K562 (cell line): ENCODE results near the gene PRSS27. TPM values are rescaled to one million over a fixed set of nuclear protein-coding genes. Genes with fewer than 3 reads are reported as not detected.
A peak's percentile ranks its signal among the peaks of the same experiment; 100 is the strongest.

ENCODE experiments used
- C11orf30 ChIP-seq: fragments of 450-650 bp; IDR thresholded peaks from 2 replicates; pipeline ENCODE4 v1.6.1; 2016; ENCODE audit warnings: low read depth, mild to moderate bottlenecking
- CBFB ChIP-seq: sonication (generic); formaldehyde crosslinking; IDR thresholded peaks from 2 replicates; pipeline ENCODE4 v1.4.0; 2020; ENCODE audit warnings: mild to moderate bottlenecking, missing genetic modification reagents
- MAFF ChIP-seq: IDR thresholded peaks from 2 replicates; pipeline ENCODE4 v1.6.1; 2012; ENCODE audit warnings: low read length, improper control_type of control experiment
- RUNX1 ChIP-seq: sonication (generic); IDR thresholded peaks from 2 replicates; pipeline ENCODE4 v1.6.1; 2016; ENCODE audit warnings: antibody characterized with exemption, low read depth
- SP1 ChIP-seq: sonication (generic); formaldehyde crosslinking; IDR thresholded peaks from 2 replicates; pipeline ENCODE4 v1.8.1; 2022; ENCODE audit warnings: mild to moderate bottlenecking, missing genetic modification reagents
- SPI1 ChIP-seq: IDR thresholded peaks from 2 replicates; pipeline ENCODE4 v1.6.1; 2011; ENCODE audit warnings: low read depth, low read length, control low read depth, borderline replicate concordance
- U2AF2 ChIP-seq: fragments of 200-400 bp; formaldehyde crosslinking; optimal IDR thresholded peaks from 2 replicates; pipeline ENCODE3; 2017; ENCODE audit warnings: low read depth, mild to moderate bottlenecking, low read length
- ZNF124 ChIP-seq: sonication (generic); formaldehyde crosslinking; IDR thresholded peaks from 2 replicates; pipeline ENCODE4 v1.8.1; 2022; ENCODE audit warnings: missing genetic modification reagents
- ZNF639 ChIP-seq, 2 experiments: fragments of 200-800 bp in 1 of 2; sonication (Bioruptor generic) in 1 of 2; sonication (generic) in 1 of 2; formaldehyde crosslinking in 1 of 2; IDR thresholded peaks in 1 of 2; conservative IDR thresholded peaks in 1 of 2; 2 replicates each; pipeline versions ENCODE4 v1.5.0 to v1.6.1; 2016 to 2020; ENCODE audit warnings: missing compliant biosample characterization in 1 of 2, missing genetic modification characterization in 1 of 2, missing genetic modification reagents in 1 of 2
- polyA plus RNA-seq, 8 experiments: library from polyadenylated mRNA; depleted of rRNA in 4 of 8; stranded (reverse) in 5 of 8; unstranded in 3 of 8; fragments of >200 nt; fragmentation: Nextera tagmentation in 2 of 8; fragmentation: Illumina TruSeq in 1 of 8; extraction: Ambion mirVana in 2 of 8; extraction: Trizol in 1 of 8; gene quantifications; 2 replicates each; pipeline versions ENCODE4 v1.2.1 to v1.2.3, GENCODE V29; 2011 to 2014; ENCODE audit warnings: inconsistent platforms in 1 of 8, missing spikeins in 1 of 8
- total RNA-seq, 7 experiments: library from RNA; depleted of rRNA in 6 of 7; stranded (reverse); fragments of >200 nt in 6 of 7; fragmentation: Illumina TruSeq in 2 of 7; extraction: Trizol in 2 of 7; gene quantifications; 2 replicates each; pipeline versions ENCODE4 v1.2.1 to v1.2.3, GENCODE V29; 2011 to 2021; ENCODE audit warnings: low replicate concordance in 1 of 7
- TF ChIP-seq, protein P1 (sequence below): fragments of 450-650 bp; IDR thresholded peaks from 2 replicates; pipeline ENCODE4 v1.6.1; 2016; ENCODE audit warnings: mild to moderate bottlenecking, moderate library complexity
- TF ChIP-seq, protein P2 (sequence below): fragments of 250-450 bp; sonication (Bioruptor Pico); IDR thresholded peaks from 2 replicates; pipeline ENCODE4 v1.9.0; 2021; ENCODE audit warnings: mild to moderate bottlenecking

Gene PRSS27
- total and polyA plus RNA-seq, 9 of the 15 experiments (the other 6 are each of a cell fraction or from before 2014, with no cell fraction given) = 0.09 to 0.20 (median 0.17) TPM; not detected in 5

- no peak for TF ChIP-seq ZNF124 (CRISPR knock-in tag)
- TF ChIP-seq U2AF2 = no peak
- TF ChIP-seq CBFB (CRISPR knock-in tag) = no peak
- TF ChIP-seq SPI1 = peak; percentile 26; the same call in 1 of the 2 replicates
- TF ChIP-seq, protein P1, sequence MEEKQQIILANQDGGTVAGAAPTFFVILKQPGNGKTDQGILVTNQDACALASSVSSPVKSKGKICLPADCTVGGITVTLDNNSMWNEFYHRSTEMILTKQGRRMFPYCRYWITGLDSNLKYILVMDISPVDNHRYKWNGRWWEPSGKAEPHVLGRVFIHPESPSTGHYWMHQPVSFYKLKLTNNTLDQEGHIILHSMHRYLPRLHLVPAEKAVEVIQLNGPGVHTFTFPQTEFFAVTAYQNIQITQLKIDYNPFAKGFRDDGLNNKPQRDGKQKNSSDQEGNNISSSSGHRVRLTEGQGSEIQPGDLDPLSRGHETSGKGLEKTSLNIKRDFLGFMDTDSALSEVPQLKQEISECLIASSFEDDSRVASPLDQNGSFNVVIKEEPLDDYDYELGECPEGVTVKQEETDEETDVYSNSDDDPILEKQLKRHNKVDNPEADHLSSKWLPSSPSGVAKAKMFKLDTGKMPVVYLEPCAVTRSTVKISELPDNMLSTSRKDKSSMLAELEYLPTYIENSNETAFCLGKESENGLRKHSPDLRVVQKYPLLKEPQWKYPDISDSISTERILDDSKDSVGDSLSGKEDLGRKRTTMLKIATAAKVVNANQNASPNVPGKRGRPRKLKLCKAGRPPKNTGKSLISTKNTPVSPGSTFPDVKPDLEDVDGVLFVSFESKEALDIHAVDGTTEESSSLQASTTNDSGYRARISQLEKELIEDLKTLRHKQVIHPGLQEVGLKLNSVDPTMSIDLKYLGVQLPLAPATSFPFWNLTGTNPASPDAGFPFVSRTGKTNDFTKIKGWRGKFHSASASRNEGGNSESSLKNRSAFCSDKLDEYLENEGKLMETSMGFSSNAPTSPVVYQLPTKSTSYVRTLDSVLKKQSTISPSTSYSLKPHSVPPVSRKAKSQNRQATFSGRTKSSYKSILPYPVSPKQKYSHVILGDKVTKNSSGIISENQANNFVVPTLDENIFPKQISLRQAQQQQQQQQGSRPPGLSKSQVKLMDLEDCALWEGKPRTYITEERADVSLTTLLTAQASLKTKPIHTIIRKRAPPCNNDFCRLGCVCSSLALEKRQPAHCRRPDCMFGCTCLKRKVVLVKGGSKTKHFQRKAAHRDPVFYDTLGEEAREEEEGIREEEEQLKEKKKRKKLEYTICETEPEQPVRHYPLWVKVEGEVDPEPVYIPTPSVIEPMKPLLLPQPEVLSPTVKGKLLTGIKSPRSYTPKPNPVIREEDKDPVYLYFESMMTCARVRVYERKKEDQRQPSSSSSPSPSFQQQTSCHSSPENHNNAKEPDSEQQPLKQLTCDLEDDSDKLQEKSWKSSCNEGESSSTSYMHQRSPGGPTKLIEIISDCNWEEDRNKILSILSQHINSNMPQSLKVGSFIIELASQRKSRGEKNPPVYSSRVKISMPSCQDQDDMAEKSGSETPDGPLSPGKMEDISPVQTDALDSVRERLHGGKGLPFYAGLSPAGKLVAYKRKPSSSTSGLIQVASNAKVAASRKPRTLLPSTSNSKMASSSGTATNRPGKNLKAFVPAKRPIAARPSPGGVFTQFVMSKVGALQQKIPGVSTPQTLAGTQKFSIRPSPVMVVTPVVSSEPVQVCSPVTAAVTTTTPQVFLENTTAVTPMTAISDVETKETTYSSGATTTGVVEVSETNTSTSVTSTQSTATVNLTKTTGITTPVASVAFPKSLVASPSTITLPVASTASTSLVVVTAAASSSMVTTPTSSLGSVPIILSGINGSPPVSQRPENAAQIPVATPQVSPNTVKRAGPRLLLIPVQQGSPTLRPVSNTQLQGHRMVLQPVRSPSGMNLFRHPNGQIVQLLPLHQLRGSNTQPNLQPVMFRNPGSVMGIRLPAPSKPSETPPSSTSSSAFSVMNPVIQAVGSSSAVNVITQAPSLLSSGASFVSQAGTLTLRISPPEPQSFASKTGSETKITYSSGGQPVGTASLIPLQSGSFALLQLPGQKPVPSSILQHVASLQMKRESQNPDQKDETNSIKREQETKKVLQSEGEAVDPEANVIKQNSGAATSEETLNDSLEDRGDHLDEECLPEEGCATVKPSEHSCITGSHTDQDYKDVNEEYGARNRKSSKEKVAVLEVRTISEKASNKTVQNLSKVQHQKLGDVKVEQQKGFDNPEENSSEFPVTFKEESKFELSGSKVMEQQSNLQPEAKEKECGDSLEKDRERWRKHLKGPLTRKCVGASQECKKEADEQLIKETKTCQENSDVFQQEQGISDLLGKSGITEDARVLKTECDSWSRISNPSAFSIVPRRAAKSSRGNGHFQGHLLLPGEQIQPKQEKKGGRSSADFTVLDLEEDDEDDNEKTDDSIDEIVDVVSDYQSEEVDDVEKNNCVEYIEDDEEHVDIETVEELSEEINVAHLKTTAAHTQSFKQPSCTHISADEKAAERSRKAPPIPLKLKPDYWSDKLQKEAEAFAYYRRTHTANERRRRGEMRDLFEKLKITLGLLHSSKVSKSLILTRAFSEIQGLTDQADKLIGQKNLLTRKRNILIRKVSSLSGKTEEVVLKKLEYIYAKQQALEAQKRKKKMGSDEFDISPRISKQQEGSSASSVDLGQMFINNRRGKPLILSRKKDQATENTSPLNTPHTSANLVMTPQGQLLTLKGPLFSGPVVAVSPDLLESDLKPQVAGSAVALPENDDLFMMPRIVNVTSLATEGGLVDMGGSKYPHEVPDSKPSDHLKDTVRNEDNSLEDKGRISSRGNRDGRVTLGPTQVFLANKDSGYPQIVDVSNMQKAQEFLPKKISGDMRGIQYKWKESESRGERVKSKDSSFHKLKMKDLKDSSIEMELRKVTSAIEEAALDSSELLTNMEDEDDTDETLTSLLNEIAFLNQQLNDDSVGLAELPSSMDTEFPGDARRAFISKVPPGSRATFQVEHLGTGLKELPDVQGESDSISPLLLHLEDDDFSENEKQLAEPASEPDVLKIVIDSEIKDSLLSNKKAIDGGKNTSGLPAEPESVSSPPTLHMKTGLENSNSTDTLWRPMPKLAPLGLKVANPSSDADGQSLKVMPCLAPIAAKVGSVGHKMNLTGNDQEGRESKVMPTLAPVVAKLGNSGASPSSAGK = peak; percentile 70
- peak; percentile 31; the same call in 1 of the 2 replicates for TF ChIP-seq C11orf30
- TF ChIP-seq RUNX1 = no peak
- TF ChIP-seq, protein P2, sequence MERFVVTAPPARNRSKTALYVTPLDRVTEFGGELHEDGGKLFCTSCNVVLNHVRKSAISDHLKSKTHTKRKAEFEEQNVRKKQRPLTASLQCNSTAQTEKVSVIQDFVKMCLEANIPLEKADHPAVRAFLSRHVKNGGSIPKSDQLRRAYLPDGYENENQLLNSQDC (CRISPR knock-in tag) = no peak
- 0 out of 4 replicates have a peak, but pooled peaks of 1 of the 2 experiments have one; percentile 21 for TF ChIP-seq ZNF639 (CRISPR knock-in tag; conservative IDR thresholded peaks at IDR 0.05 in 1 of 2, IDR thresholded peaks at IDR 0.05 in 1 of 2)
- TF ChIP-seq SP1 = no peak
- TF ChIP-seq MAFF = 0 out of 2 replicates have a peak, but pooled peaks have one; percentile 5
Observed at GRCh38 chr16:2663553-2664546, 56.2 kb downstream of the PRSS27 start (continued).
